A673 (cell line): ENCODE results near the gene SCAI.

ENCODE experiments used
- EZH2 ChIP-seq: fragments of 200-600 bp; sonication (generic); IDR thresholded peaks from 2 replicates; pipeline ENCODE4 v1.6.1; 2017; ENCODE audit warnings: borderline replicate concordance, low read depth, mild to moderate bottlenecking, mixed read lengths, antibody characterized with exemption, low read length; ENCODE audit not compliant: poor library complexity, severe bottlenecking
- TF ChIP-seq, protein P1 (sequence below): fragments of 300-800, 200-600 bp; sonication (generic); conservative IDR thresholded peaks from 2 replicates; pipeline ENCODE4 v1.5.1; 2017; ENCODE audit warnings: low read depth, mild to moderate bottlenecking, antibody characterized with exemption, low read length, moderate library complexity, mixed read lengths

DNA sequence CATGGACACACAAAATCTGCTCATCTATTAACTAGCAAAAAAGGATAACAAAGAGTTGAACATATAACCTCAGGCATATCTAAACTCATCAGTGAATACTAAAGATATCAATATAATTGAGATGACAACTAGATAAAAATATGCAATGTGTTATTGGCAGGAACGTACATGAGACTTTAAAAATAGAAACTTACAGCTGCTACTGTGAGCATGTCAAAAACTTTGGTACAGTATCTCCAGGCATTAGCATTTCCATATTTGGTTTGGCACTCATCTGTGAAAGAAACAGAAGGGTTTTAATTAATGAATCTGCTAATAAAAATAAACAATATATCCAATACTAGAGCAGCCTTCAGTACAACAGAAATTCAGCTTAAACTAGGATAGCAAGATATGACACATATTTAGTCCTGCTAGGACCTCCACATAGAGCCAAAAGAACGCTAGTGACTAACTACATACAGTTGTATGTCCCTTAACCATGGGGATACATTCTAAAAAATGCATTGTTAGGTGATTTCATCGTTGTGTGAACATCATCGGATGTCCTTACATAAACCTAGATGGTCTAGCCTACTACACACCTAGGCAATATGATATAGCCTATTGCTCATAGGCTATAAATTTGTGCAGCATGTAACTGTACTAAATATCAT is 10.5 kb upstream of the SCAI start:
- TF ChIP-seq, protein P1, sequence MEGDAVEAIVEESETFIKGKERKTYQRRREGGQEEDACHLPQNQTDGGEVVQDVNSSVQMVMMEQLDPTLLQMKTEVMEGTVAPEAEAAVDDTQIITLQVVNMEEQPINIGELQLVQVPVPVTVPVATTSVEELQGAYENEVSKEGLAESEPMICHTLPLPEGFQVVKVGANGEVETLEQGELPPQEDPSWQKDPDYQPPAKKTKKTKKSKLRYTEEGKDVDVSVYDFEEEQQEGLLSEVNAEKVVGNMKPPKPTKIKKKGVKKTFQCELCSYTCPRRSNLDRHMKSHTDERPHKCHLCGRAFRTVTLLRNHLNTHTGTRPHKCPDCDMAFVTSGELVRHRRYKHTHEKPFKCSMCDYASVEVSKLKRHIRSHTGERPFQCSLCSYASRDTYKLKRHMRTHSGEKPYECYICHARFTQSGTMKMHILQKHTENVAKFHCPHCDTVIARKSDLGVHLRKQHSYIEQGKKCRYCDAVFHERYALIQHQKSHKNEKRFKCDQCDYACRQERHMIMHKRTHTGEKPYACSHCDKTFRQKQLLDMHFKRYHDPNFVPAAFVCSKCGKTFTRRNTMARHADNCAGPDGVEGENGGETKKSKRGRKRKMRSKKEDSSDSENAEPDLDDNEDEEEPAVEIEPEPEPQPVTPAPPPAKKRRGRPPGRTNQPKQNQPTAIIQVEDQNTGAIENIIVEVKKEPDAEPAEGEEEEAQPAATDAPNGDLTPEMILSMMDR, result no peak
- no peak for TF ChIP-seq EZH2
